Raji (cell line): ENCODE results near the gene SFMBT1.

Experiments
- POLR2A ChIP-seq: IDR thresholded peaks from 2 replicates; pipeline ENCODE4 v1.6.1; 2011; ENCODE audit warnings: low read depth, low read length, control low read depth; ENCODE audit not compliant: insufficient read depth

Gene SFMBT1

GRCh38 chr3:52877085-52877484, 168.8 kb downstream of the SFMBT1 start:
- TF ChIP-seq POLR2A, result no peak

- TF ChIP-seq POLR2A, result no peak
Observed at GRCh38 chr3:52874864-52875587, 170.8 kb downstream of the SFMBT1 start.

GRCh38 chr3:52874160-52874701, 171.6 kb downstream of the SFMBT1 start:
- TF ChIP-seq POLR2A, result no peak

GRCh38 chr3:52873433-52874159, 172.3 kb downstream of the SFMBT1 start:
- no peak for TF ChIP-seq POLR2A

- no peak for TF ChIP-seq POLR2A
Observed at GRCh38 chr3:52872245-52872644, 173.6 kb downstream of the SFMBT1 start.

- no peak for TF ChIP-seq POLR2A
Observed at GRCh38 chr3:52871761-52872160, 174.1 kb downstream of the SFMBT1 start.

- TF ChIP-seq POLR2A, result no peak
Observed at GRCh38 chr3:52870471-52870870, 175.4 kb downstream of the SFMBT1 start.

- no peak for TF ChIP-seq POLR2A
Observed at GRCh38 chr3:52866427-52866826, 179.4 kb downstream of the SFMBT1 start.

GRCh38 chr3:52865994-52866393, 179.9 kb downstream of the SFMBT1 start:
- no peak for TF ChIP-seq POLR2A

GRCh38 chr3:52860424-52860768, 185.5 kb downstream of the SFMBT1 start:
- TF ChIP-seq POLR2A, result no peak

- TF ChIP-seq POLR2A, result no peak
Observed at GRCh38 chr3:52859686-52860423, 186.0 kb downstream of the SFMBT1 start.

GRCh38 chr3:52857864-52858263, 188.0 kb downstream of the SFMBT1 start:
- no peak for TF ChIP-seq POLR2A

GRCh38 chr3:52857133-52857532, 188.7 kb downstream of the SFMBT1 start:
- no peak for TF ChIP-seq POLR2A

GRCh38 chr3:52856666-52857065, 189.2 kb downstream of the SFMBT1 start:
- TF ChIP-seq POLR2A, result no peak

GRCh38 chr3:52854013-52854412, 191.9 kb downstream of the SFMBT1 start:
- no peak for TF ChIP-seq POLR2A
